MG63 (cell line): ENCODE data around the gene POMC. TPM values are rescaled to one million over a fixed set of nuclear protein-coding genes. Genes with fewer than 3 reads are reported as not detected.

Experiments
- DNase-seq: peaks from one replicate; pipeline ENCODE4 v3.0.0-alpha.2; 2020
- H3K27me3 ChIP-seq: fragments of 250-450 bp; sonication (Bioruptor Pico); 2 replicates; pipeline ENCODE4 v1.5.1; 2020; ENCODE audit warnings: mild to moderate bottlenecking, moderate library complexity
- H3K36me3 ChIP-seq: fragments of 250-450 bp; sonication (Bioruptor Pico); 2 replicates; pipeline ENCODE4 v1.5.1; 2020; ENCODE audit warnings: mild to moderate bottlenecking, moderate library complexity
- H3K4me3 ChIP-seq: fragments of 250-450 bp; sonication (Bioruptor Pico); 2 replicates; pipeline ENCODE4 v1.5.1; 2020; ENCODE audit warnings: mild to moderate bottlenecking, moderate library complexity
- H3K9me3 ChIP-seq: fragments of 250-450 bp; sonication (Bioruptor Pico); 2 replicates; pipeline ENCODE4 v1.5.1; 2020; ENCODE audit warnings: mild to moderate bottlenecking, moderate library complexity
- total RNA-seq: library from RNA; depleted of rRNA; stranded (reverse); fragments of >200 nt; shearing (Covaris generic); gene quantifications from 2 replicates; pipeline ENCODE4 v1.2.3, GENCODE V29; 2014; ENCODE audit warnings: low replicate concordance; rRNA removed

POMC gene
- total RNA-seq, 1 experiment from 2014 or later: not detected

DNA sequence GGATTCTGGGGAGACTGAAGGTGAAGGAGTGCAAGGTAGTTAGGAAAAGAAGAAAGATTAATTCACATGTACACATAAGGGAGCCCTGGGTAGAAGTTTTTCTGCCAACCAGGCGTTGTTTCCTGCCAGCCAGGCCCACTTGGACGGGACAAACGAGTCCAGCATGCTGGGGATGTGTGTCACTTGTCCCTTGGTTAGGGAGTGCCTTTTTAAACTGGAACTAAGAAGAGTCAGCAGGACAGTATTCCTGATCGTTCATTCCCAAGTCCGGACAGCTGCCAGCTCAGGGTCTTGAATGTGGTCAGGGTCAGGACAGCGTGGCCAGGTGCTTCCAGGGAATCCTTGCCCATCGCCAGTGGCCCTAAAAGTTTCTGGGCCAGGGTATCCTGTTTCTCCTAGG, 43.2 kb downstream of the POMC start:
- DNase-seq: no peak
- no peaks in the 10 kb centered on the region for H3K9me3 ChIP-seq
- H3K36me3 ChIP-seq: no peaks in the 10 kb centered on the region
- no peak overlapping the region for H3K4me3 ChIP-seq
- H3K27me3 ChIP-seq: no peaks in the 10 kb centered on the region

DNA sequence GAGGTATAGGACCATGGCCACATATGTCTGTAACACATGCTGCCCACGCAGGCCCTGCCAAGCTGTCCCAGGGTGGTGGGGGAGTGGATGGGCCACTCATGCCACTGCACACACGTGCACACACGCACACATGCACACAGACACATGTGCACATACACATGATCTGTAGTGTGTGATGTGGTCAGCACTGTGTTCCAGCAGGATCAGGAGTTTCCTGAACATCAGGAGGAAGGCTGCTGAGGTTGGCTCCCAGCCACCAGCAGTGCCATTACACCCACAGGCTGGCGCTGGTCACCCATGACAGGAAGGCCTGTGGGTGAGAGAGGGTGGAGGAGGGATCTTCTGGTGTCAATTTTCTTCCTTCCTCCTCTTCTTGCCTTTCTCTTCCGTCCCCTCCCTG, 44.7 kb downstream of the POMC start:
- H3K27me3 ChIP-seq: no peaks in the 10 kb centered on the region
- no peak overlapping the region for H3K4me3 ChIP-seq
- no peaks in the 10 kb centered on the region for H3K9me3 ChIP-seq
- no peaks in the 10 kb centered on the region for H3K36me3 ChIP-seq
- DNase-seq: no peak

DNA sequence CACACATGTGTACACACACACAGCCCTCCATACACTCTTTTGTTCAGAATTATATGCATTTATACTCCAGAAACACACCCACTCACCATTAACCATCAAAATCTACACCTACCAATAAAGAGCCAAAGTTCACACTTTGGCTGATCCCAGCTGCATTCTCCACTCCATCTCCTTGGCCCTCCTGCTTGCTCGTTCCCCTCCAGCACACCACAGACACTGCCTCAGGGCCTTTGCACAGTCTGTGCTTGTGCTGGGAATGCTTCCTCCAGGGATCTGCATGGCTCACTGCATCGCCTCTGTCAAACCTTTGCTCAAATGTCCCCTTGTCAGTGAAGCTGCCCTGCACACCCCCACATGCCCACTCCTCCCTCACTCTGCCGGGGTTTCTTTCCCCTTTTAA, 46.0 kb downstream of the POMC start:
- no peaks in the 10 kb centered on the region for H3K36me3 ChIP-seq
- H3K9me3 ChIP-seq: no peaks in the 10 kb centered on the region
- DNase-seq: no peak
- H3K4me3 ChIP-seq: no peak overlapping the region
- no peaks in the 10 kb centered on the region for H3K27me3 ChIP-seq

DNA sequence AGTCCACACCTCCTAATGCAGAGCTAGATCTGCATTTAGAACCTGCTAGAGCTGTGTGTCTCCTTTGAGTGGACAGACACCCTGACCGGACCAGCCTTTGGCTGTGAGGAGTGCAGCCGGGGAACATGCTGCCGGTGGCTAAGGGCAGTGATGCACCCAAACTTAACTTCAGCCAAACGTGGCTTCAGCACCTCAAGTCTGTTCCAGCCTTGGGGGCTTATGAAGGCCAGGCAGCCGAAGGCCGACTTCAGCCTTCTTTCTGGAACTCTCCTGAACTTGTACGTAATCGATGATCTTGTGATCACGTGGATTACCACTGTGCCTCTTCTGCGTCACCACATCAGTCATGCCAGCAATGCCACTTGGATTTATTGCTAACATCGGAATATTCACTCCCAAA, 49.1 kb downstream of the POMC start:
- Histone ChIP-seq H3K4me3 (no peak overlapping the region), H3K27me3 (no peaks in the 10 kb centered on the region), H3K9me3 (no peaks in the 10 kb centered on the region), H3K36me3 (no peaks in the 10 kb centered on the region)
- DNase-seq: no peak

DNA sequence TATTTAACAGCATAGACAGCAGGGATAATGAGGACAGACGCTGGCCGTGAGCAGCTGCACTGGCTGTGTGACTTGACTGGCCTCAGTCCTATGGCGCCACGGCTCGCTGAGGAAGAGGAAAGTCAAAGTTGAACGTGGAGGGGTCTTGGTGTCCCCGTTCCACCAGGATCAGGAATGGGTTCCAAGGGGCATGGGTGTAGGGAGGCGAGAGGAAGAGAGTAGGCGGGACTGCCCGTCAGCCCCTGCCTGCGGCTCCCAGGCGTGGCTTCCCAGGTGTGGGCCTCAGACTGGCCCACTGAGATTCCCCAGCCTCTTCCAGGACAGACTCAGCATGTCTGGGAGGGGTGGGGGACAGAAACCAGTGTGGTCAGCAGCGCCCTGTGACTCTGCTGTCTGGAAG, 51.4 kb downstream of the POMC start:
- Histone ChIP-seq H3K27me3 (no peaks in the 10 kb centered on the region), H3K4me3 (no peak overlapping the region), H3K36me3 (no peaks in the 10 kb centered on the region), H3K9me3 (no peaks in the 10 kb centered on the region)
- DNase-seq: no peak

DNA sequence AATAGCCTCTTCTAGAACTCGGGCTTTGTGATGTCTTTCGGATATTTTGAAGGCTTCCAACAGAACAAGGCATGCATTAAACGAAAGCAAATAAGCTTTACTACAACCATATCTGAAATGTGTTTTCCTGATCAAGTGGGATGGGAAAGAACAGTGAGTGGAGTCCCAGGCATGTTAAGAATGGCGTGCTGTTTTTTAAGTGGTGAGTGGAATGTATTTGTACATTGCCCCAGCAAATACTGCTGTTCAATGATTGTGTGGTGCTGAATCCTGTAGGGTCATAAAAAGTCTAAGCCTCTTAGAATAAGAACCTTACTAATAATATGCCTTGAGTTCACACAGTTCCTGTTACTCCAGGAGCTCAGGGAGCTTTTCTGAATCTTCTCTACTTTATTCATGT, 52.5 kb downstream of the POMC start:
- Histone ChIP-seq H3K36me3 (no peaks in the 10 kb centered on the region), H3K4me3 (no peak overlapping the region), H3K9me3 (no peaks in the 10 kb centered on the region), H3K27me3 (no peaks in the 10 kb centered on the region)
- no peak for DNase-seq

DNA sequence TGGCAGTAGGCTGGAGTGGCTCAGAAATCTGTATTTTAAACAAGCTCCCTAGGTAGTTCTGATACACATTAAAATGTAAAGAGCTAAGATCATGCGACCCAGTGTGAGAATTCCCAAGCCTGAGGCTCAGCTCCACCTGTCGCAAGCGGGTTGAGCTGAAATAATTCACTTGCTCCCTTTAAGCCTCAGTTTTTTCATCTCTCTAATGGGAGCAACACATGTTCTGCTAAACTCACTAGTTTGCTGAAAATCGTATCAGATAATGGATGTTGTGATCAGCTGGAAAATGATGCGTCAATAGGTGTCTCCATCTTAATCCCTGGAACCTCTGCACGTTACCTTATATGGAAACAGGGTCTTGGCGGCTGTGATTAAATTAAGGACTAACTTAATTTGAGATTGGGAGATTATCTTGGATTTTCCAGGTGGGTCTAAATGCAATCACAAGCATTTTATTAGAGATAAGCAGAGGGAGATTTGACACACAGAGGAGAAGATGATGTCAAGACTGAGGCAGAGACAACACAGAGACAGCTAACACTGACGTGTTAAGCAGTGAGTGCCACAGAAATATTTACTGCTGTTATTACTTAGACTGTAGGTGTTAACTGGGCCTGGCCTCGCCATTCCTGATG, 53.0 kb downstream of the POMC start:
- Histone ChIP-seq H3K27me3 (no peaks in the 10 kb centered on the region), H3K4me3 (no peak overlapping the region), H3K36me3 (no peaks in the 10 kb centered on the region), H3K9me3 (no peaks in the 10 kb centered on the region)
- no peak for DNase-seq

DNA sequence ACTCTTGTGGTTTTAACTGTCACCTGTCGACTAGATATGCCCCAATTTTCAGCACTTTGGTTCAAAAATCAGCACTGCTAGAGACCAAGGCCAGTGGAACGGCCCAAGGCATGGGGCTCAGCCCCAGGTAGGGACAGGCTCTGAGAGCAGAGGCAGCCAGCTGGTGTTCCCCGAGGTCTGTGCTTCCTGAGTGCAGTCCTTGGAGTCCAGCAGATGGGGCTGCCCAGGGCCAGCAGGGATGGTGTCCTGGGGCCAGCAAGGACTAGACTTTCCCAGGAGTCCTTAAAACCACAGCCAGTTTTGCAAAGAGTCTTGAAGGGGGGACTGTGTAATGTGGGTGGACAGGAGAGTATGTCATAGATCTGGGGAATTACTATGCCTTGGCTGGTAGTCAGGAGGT, 56.3 kb downstream of the POMC start:
- H3K9me3 ChIP-seq: no peaks in the 10 kb centered on the region
- H3K4me3 ChIP-seq: no peak overlapping the region
- DNase-seq: peak; percentile 23
- no peaks in the 10 kb centered on the region for H3K36me3 ChIP-seq
- no peaks in the 10 kb centered on the region for H3K27me3 ChIP-seq

Other genes starting within 250 kb of the POMC start
- 6.7 and 6.9 TPM in 2 replicates for gene ADCY3, start 248.3 kb downstream of the POMC start, total RNA-seq
- gene DNAJC27, start 196.6 kb downstream of the POMC start, total RNA-seq: 0.59 and 0.96 TPM in 2 replicates
- gene EFR3B, start 126.5 kb downstream of the POMC start, total RNA-seq: 0.17 and 0.43 TPM in 2 replicates
- 6.0 and 9.2 TPM in 2 replicates for gene DNMT3A, start 173.3 kb upstream of the POMC start, total RNA-seq